Esophagus muscularis mucosa (tissue), 4 donors: ENCODE data around the gene DTX3. TPM values are rescaled to one million over a fixed set of nuclear protein-coding genes. Genes with fewer than 3 reads are reported as not detected.

Experiments used
- DNase-seq: peaks from one replicate; pipeline ENCODE4 v3.0.0-alpha.2; 2017; ENCODE audit errors: extremely low spot score
- H3K27ac ChIP-seq, 4 donors: fragments of 200-600 bp; sonication (generic); replicated peaks in 1 of 4; 1 replicate in 3 of 4; 2 replicates in 1 of 4; pipeline ENCODE4 v1.5.1; 2016 to 2019; ENCODE audit warnings: mild to moderate bottlenecking in 1 of 4
- H3K27me3 ChIP-seq, 4 donors: fragments of 200-600 bp; sonication (generic); one replicate each; pipeline versions ENCODE4 v1.5.1 to v1.6.0; 2016 to 2019
- H3K36me3 ChIP-seq, 4 donors: fragments of 200-600 bp; sonication (generic); one replicate each; pipeline ENCODE4 v1.5.1; 2016 to 2019
- H3K4me1 ChIP-seq, 4 donors: fragments of 200-600 bp; sonication (generic); one replicate each; pipeline ENCODE4 v1.5.1; 2016 to 2019
- H3K4me3 ChIP-seq, 4 donors: fragments of 200-600 bp; sonication (generic); 1 replicate in 2 of 4; 2 replicates in 2 of 4; pipeline ENCODE4 v1.5.1; 2016 to 2019; ENCODE audit warnings: mild to moderate bottlenecking in 4 of 4, moderate library complexity in 1 of 4
- H3K9me3 ChIP-seq, 4 donors: fragments of 200-600 bp; sonication (generic); 1 replicate in 3 of 4; 2 replicates in 1 of 4; pipeline ENCODE4 v1.5.1; 2016 to 2019
- CTCF ChIP-seq, 3 experiments: fragments of 200-600 bp in 2 of 3; fragments of 450-650 bp in 1 of 3; sonication (generic) in 2 of 3; IDR thresholded peaks; one replicate each; pipeline ENCODE4 v1.5.1; 2017 to 2019; ENCODE audit warnings: antibody characterized with exemption in 3 of 3, mild to moderate bottlenecking in 2 of 3, moderate library complexity in 1 of 3
- EP300 ChIP-seq: sonication (generic); formaldehyde crosslinking; IDR thresholded peaks from one replicate; pipeline ENCODE4 v1.6.1; 2017; ENCODE audit warnings: antibody characterized with exemption
- POLR2A ChIP-seq: fragments of 450-650 bp; IDR thresholded peaks from one replicate; pipeline ENCODE4 v1.6.1; 2017; ENCODE audit warnings: antibody characterized with exemption, moderate library complexity, mild to moderate bottlenecking, low read depth
- POLR2AphosphoS5 ChIP-seq, 2 donors: sonication (generic); formaldehyde crosslinking; IDR thresholded peaks; one replicate each; pipeline ENCODE4 v1.6.1; 2017; ENCODE audit warnings: antibody characterized with exemption in 2 of 2
- WGBS: methylation state at CpG from one replicate; pipeline ENCODE4 v1.1.5; 2018; 5-methylcytosine and 5-hydroxymethylcytosine counted together
- intact Hi-C: fragments of 100-400 bp; cut with DNase I; formaldehyde crosslinking; loops from one replicate; pipeline ENCODE4 v1.15.1; 2023
- total RNA-seq, 4 donors: library from RNA; depleted of rRNA; stranded (reverse); fragments of >200 nt; gene quantifications; one replicate each; pipeline versions ENCODE4 v1.1.0 to v1.2.1, GENCODE V29; 2016

Gene DTX3
- total RNA-seq, 4 donors from 2014 or later = 39.0 to 68.6 (median 46.8) TPM

GRCh38 chr12:57623385-57623784 lies 18.8 kb downstream of the DTX3 start:
- WGBS = 79% methylated on average over 2 of the region's 2 CpGs
- intact Hi-C loops = no loop called here
- H3K9me3 ChIP-seq = no peaks in the 10 kb centered on the region
- no peak overlapping the region for H3K4me3 ChIP-seq
- H3K36me3 ChIP-seq = peaks cover 0 to 36% (median 17%) of the 10 kb centered on the region in 4 donors
- DNase-seq = no peak
- TF ChIP-seq CTCF (IDR thresholded peaks at IDR 0.05) = no peak
- no peak for TF ChIP-seq POLR2A
- TF ChIP-seq EP300 = no peak
- no peak for TF ChIP-seq POLR2AphosphoS5 (IDR thresholded peaks at IDR 0.05)
- H3K4me1 ChIP-seq = peaks cover 18 to 52% (median 33%) of the 10 kb centered on the region in 4 donors
- H3K27me3 ChIP-seq = peaks cover 0 to 60% (median 4%) of the 10 kb centered on the region in 4 donors
- no peak overlapping the region for H3K27ac ChIP-seq

GRCh38 chr12:57623811-57624390 lies 19.3 kb downstream of the DTX3 start:
- Histone ChIP-seq H3K9me3 (no peaks in the 10 kb centered on the region), H3K4me3 (no peak overlapping the region), H3K4me1 (peaks cover 18 to 52% (median 33%) of the 10 kb centered on the region in 4 donors), H3K27me3 (peaks cover 0 to 66% (median 4%) of the 10 kb centered on the region in 4 donors), H3K27ac (no peak overlapping the region), H3K36me3 (peaks cover 0 to 41% (median 19%) of the 10 kb centered on the region in 4 donors)
- no peak for TF ChIP-seq POLR2AphosphoS5 (IDR thresholded peaks at IDR 0.05)
- intact Hi-C loops = no loop called here
- DNase-seq = no peak
- WGBS = 67% methylated on average over 5 of the region's 5 CpGs

GRCh38 chr12:57624441-57625220 lies 20.0 kb downstream of the DTX3 start:
- Histone ChIP-seq H3K9me3 (no peaks in the 10 kb centered on the region), H3K27ac (no peak overlapping the region), H3K36me3 (peaks cover 0 to 42% (median 19%) of the 10 kb centered on the region in 4 donors), H3K4me3 (no peak overlapping the region), H3K27me3 (peaks cover 0 to 66% (median 4%) of the 10 kb centered on the region in 4 donors), H3K4me1 (peaks cover 18 to 48% (median 30%) of the 10 kb centered on the region in 4 donors)
- intact Hi-C loops = no loop called here
- no peak for TF ChIP-seq POLR2A
- TF ChIP-seq POLR2AphosphoS5 (IDR thresholded peaks at IDR 0.05) = no peak
- TF ChIP-seq EP300 = no peak
- TF ChIP-seq CTCF (IDR thresholded peaks at IDR 0.05) = no peak
- DNase-seq = no peak
- WGBS = 85% methylated on average over 8 of the region's 8 CpGs

- DNase-seq = no peak
- Histone ChIP-seq H3K36me3 (peaks cover 0 to 42% (median 19%) of the 10 kb centered on the region in 4 donors), H3K27me3 (peaks cover 0 to 65% (median 3%) of the 10 kb centered on the region in 4 donors), H3K4me1 (peaks cover 18 to 39% (median 27%) of the 10 kb centered on the region in 4 donors), H3K27ac (no peak overlapping the region), H3K9me3 (no peaks in the 10 kb centered on the region), H3K4me3 (no peak overlapping the region)
- WGBS = 79% methylated on average over 12 of the region's 12 CpGs
- no peak for TF ChIP-seq CTCF (IDR thresholded peaks at IDR 0.05)
- no peak for TF ChIP-seq EP300
- no peak for TF ChIP-seq POLR2AphosphoS5 (IDR thresholded peaks at IDR 0.05)
- TF ChIP-seq POLR2A = no peak
- intact Hi-C loops = no loop called here
These were observed 20.8 kb downstream of the DTX3 start for GRCh38 chr12:57625261-57626032.
